ENCODE data around the gene BTBD9.

GRCh38 chr6:38681850-38682249, 42.1 kb upstream of the BTBD9 start:
- TF ChIP-seq EZH2 (IDR thresholded peaks at IDR 0.05; ENCODE audit: borderline replicate concordance, low read depth, low read length, severe bottlenecking) (no peak), CTCF (IDR thresholded peaks at IDR 0.05; ENCODE audit: borderline replicate concordance, extremely low read depth, low read length, poor library complexity, severe bottlenecking) (no peak)

Data from DND-41 (cell line).